Trophoblast cell (in vitro differentiated cells and primary cell): Measurements from ENCODE around the gene FASN.

Source experiments
- DNase-seq, 2 donors: peaks; one replicate each; pipeline ENCODE4 v3.0.0-alpha.2; 2016
- H2AFZ ChIP-seq: 2 replicates; pipeline ENCODE4 v1.6.1; 2013; ENCODE audit warnings: low read length, moderate library complexity, mild to moderate bottlenecking; ENCODE audit not compliant: insufficient read depth, poor library complexity
- H2AK5ac ChIP-seq: 2 replicates; pipeline ENCODE4 v1.6.1; 2013; ENCODE audit warnings: mild to moderate bottlenecking, low read length
- H2BK120ac ChIP-seq: 2 replicates; pipeline ENCODE4 v1.6.1; 2013; ENCODE audit warnings: low read length, mild to moderate bottlenecking, moderate library complexity; ENCODE audit not compliant: insufficient read depth, poor library complexity
- H2BK12ac ChIP-seq: 2 replicates; pipeline ENCODE4 v1.6.1; 2013; ENCODE audit warnings: mild to moderate bottlenecking, low read length, moderate library complexity
- H2BK5ac ChIP-seq: 2 replicates; pipeline ENCODE4 v1.6.1; 2013; ENCODE audit warnings: low read length, low read depth, moderate library complexity, mild to moderate bottlenecking; ENCODE audit not compliant: poor library complexity
- H3K14ac ChIP-seq: 2 replicates; pipeline ENCODE4 v1.6.1; 2013; ENCODE audit warnings: mild to moderate bottlenecking, low read length
- H3K18ac ChIP-seq: 2 replicates; pipeline ENCODE4 v1.6.1; 2013; ENCODE audit warnings: mild to moderate bottlenecking, low read length
- H3K23ac ChIP-seq: 2 replicates; pipeline ENCODE4 v1.6.1; 2013; ENCODE audit warnings: low read length
- H3K27ac ChIP-seq: 2 replicates; pipeline ENCODE4 v1.5.1; 2013; ENCODE audit warnings: low read depth, mild to moderate bottlenecking, inconsistent platforms, low read length, moderate library complexity
- H3K27me3 ChIP-seq: 2 replicates; pipeline ENCODE4 v1.6.1; 2013; ENCODE audit warnings: inconsistent platforms, mild to moderate bottlenecking, low read length, moderate library complexity; ENCODE audit not compliant: insufficient read depth
- H3K36me3 ChIP-seq, 2 experiments: 1 replicate in 1 of 2; 2 replicates in 1 of 2; pipeline ENCODE4 v1.6.1; 2013; ENCODE audit warnings: low read length in 2 of 2, mild to moderate bottlenecking in 2 of 2, moderate library complexity in 1 of 2; ENCODE audit not compliant: insufficient read depth in 2 of 2, control insufficient read depth in 1 of 2
- H3K4ac ChIP-seq: 2 replicates; pipeline ENCODE4 v1.6.1; 2013; ENCODE audit warnings: low read depth, mild to moderate bottlenecking, low read length, moderate library complexity
- H3K4me1 ChIP-seq, 2 experiments: 1 replicate in 1 of 2; 2 replicates in 1 of 2; pipeline ENCODE4 v1.6.1; 2013; ENCODE audit warnings: low read length in 2 of 2, mild to moderate bottlenecking in 2 of 2, moderate library complexity in 1 of 2; ENCODE audit not compliant: insufficient read depth in 2 of 2, control insufficient read depth in 1 of 2
- H3K4me2 ChIP-seq: 2 replicates; pipeline ENCODE4 v1.6.1; 2013; ENCODE audit warnings: inconsistent platforms, mild to moderate bottlenecking, low read length, moderate library complexity
- H3K4me3 ChIP-seq: 2 replicates; pipeline ENCODE4 v1.5.1; 2013; ENCODE audit warnings: mild to moderate bottlenecking, low read depth, low read length, inconsistent platforms
- H3K79me1 ChIP-seq: one replicate; pipeline ENCODE4 v1.6.1; 2013; ENCODE audit warnings: low read length
- H3K79me2 ChIP-seq: 2 replicates; pipeline ENCODE4 v1.6.1; 2013; ENCODE audit warnings: low read length, mild to moderate bottlenecking; ENCODE audit not compliant: control insufficient read depth, insufficient read depth, poor library complexity
- H3K9ac ChIP-seq: 2 replicates; pipeline ENCODE4 v1.6.1; 2013; ENCODE audit warnings: mild to moderate bottlenecking, low read length
- H3K9me3 ChIP-seq: 2 replicates; pipeline ENCODE4 v1.6.1; 2013; ENCODE audit warnings: low read depth, mild to moderate bottlenecking, control low read depth, inconsistent platforms, low read length; ENCODE audit not compliant: insufficient read depth
- H4K12ac ChIP-seq: 2 replicates; pipeline ENCODE4 v1.6.1; 2013; ENCODE audit warnings: low read depth, mild to moderate bottlenecking, low read length, moderate library complexity
- H4K8ac ChIP-seq: 2 replicates; pipeline ENCODE4 v1.6.1; 2013; ENCODE audit warnings: low read depth, mild to moderate bottlenecking, low read length, moderate library complexity
- H4K91ac ChIP-seq: one replicate; pipeline ENCODE4 v1.6.1; 2013; ENCODE audit warnings: low read depth, mild to moderate bottlenecking, low read length, moderate library complexity
- WGBS: extraction: QIAGEN DNeasy Blood & Tissue Kit; methylation state at CpG from one replicate; pipeline ENCODE4 v1.1.7; 2013; ENCODE audit warnings: missing lambda C conversion rate; ENCODE audit not compliant: insufficient read length, insufficient coverage; ENCODE audit errors: extremely low coverage; 5-methylcytosine and 5-hydroxymethylcytosine counted together

FASN gene

GRCh38 chr17:82129095-82129494, 31.1 kb upstream of the FASN start:
- H3K14ac ChIP-seq: no peak overlapping the region
- peaks cover 0 to 2% of the 10 kb centered on the region in 2 experiments for H3K4me1 ChIP-seq
- no peak for DNase-seq
- H3K4me2 ChIP-seq: no peak overlapping the region
- no peak overlapping the region for H2AFZ ChIP-seq
- no peak overlapping the region for H3K27ac ChIP-seq
- no peaks in the 10 kb centered on the region for H3K9me3 ChIP-seq
- H4K12ac ChIP-seq: no peak overlapping the region
- no peak overlapping the region for H2BK12ac ChIP-seq
- H3K36me3 ChIP-seq: peaks cover 9 to 11% of the 10 kb centered on the region in 2 experiments
- WGBS: no CpG with 5 or more reads among the region's 4 CpGs
- H2BK120ac ChIP-seq: no peak overlapping the region
- H3K4me3 ChIP-seq: no peak overlapping the region
- no peak overlapping the region for H4K91ac ChIP-seq
- no peak overlapping the region for H2AK5ac ChIP-seq
- H3K79me1 ChIP-seq: no peaks in the 10 kb centered on the region
- no peak overlapping the region for H3K18ac ChIP-seq
- no peaks in the 10 kb centered on the region for H3K27me3 ChIP-seq
- H4K8ac ChIP-seq: no peak overlapping the region
- H2BK5ac ChIP-seq: no peak overlapping the region
- H3K79me2 ChIP-seq: no peaks in the 10 kb centered on the region
- H3K9ac ChIP-seq: no peak overlapping the region
- no peak overlapping the region for H3K23ac ChIP-seq
- H3K4ac ChIP-seq: no peak overlapping the region

GRCh38 chr17:82128287-82128686, 30.3 kb upstream of the FASN start:
- Histone ChIP-seq H2AFZ (no peak overlapping the region), H2BK5ac (no peak overlapping the region), H3K9ac (no peak overlapping the region), H3K23ac (no peak overlapping the region), H3K14ac (no peak overlapping the region), H3K79me1 (no peaks in the 10 kb centered on the region), H3K9me3 (no peaks in the 10 kb centered on the region), H3K4me2 (no peak overlapping the region), H2AK5ac (no peak overlapping the region), H2BK12ac (no peak overlapping the region), H3K4me1 (no peaks in the 10 kb centered on the region), H3K18ac (no peak overlapping the region), H2BK120ac (no peak overlapping the region), H3K4ac (no peak overlapping the region), H4K12ac (no peak overlapping the region), H3K79me2 (no peaks in the 10 kb centered on the region), H3K27ac (no peak overlapping the region), H3K36me3 (peaks cover 9 to 11% of the 10 kb centered on the region in 2 experiments), H4K91ac (no peak overlapping the region), H3K4me3 (no peak overlapping the region), H4K8ac (no peak overlapping the region), H3K27me3 (no peaks in the 10 kb centered on the region)
- no CpG with 5 or more reads among the region's 15 CpGs for WGBS
- DNase-seq: no peak

GRCh38 chr17:82127704-82128103, 29.7 kb upstream of the FASN start:
- Histone ChIP-seq H3K14ac (no peak overlapping the region), H2BK12ac (no peak overlapping the region), H2AFZ (no peak overlapping the region), H3K4me1 (no peaks in the 10 kb centered on the region), H3K9me3 (no peaks in the 10 kb centered on the region), H3K9ac (no peak overlapping the region), H3K4me3 (no peak overlapping the region), H2BK5ac (no peak overlapping the region), H2AK5ac (no peak overlapping the region), H4K8ac (no peak overlapping the region), H3K18ac (no peak overlapping the region), H3K79me2 (no peaks in the 10 kb centered on the region), H3K4ac (no peak overlapping the region), H3K23ac (no peak overlapping the region), H3K27ac (no peak overlapping the region), H3K27me3 (no peaks in the 10 kb centered on the region), H4K12ac (no peak overlapping the region), H2BK120ac (no peak overlapping the region), H3K4me2 (no peak overlapping the region), H3K79me1 (no peaks in the 10 kb centered on the region), H3K36me3 (peaks cover 9 to 11% of the 10 kb centered on the region in 2 experiments), H4K91ac (no peak overlapping the region)
- WGBS: no CpG with 5 or more reads among the region's 9 CpGs
- DNase-seq: no peak

- H3K14ac ChIP-seq: no peak overlapping the region
- H3K4me1 ChIP-seq: peaks cover 3 to 4% of the 10 kb centered on the region in 2 experiments
- no peak overlapping the region for H4K8ac ChIP-seq
- H3K27ac ChIP-seq: no peak overlapping the region
- no peak overlapping the region for H3K18ac ChIP-seq
- no peak overlapping the region for H3K9ac ChIP-seq
- H3K4ac ChIP-seq: no peak overlapping the region
- no peak overlapping the region for H3K4me3 ChIP-seq
- H3K9me3 ChIP-seq: no peaks in the 10 kb centered on the region
- H2AK5ac ChIP-seq: no peak overlapping the region
- no peaks in the 10 kb centered on the region for H3K79me1 ChIP-seq
- DNase-seq: no peak
- H2BK5ac ChIP-seq: no peak overlapping the region
- H4K91ac ChIP-seq: no peak overlapping the region
- H3K36me3 ChIP-seq: peaks cover 9 to 11% of the 10 kb centered on the region in 2 experiments
- no peak overlapping the region for H2AFZ ChIP-seq
- H2BK120ac ChIP-seq: no peak overlapping the region
- H3K27me3 ChIP-seq: no peaks in the 10 kb centered on the region
- no peak overlapping the region for H3K4me2 ChIP-seq
- H3K23ac ChIP-seq: no peak overlapping the region
- H3K79me2 ChIP-seq: no peaks in the 10 kb centered on the region
- no CpG with 5 or more reads among the region's 11 CpGs for WGBS
- H4K12ac ChIP-seq: no peak overlapping the region
- no peak overlapping the region for H2BK12ac ChIP-seq
These were observed 29.2 kb upstream of the FASN start for GRCh38 chr17:82127315-82127595.
